Choroid plexus epithelial cell (primary cell): ENCODE data around the gene AFG1L.

Experiments
- DNase-seq: peaks from one replicate; pipeline ENCODE4 v3.0.0-alpha.2; 2010; ENCODE audit warnings: low read depth
- H3K4me3 ChIP-seq: 2 replicates; pipeline ENCODE4 v1.5.1; 2011; ENCODE audit warnings: low read depth, mild to moderate bottlenecking, control low read depth, low read length, moderate library complexity
- TF ChIP-seq, protein P1 (sequence below): conservative IDR thresholded peaks from 2 replicates; pipeline ENCODE4 v1.5.1; 2011; ENCODE audit warnings: low read depth, mild to moderate bottlenecking, control low read depth, inconsistent platforms, low read length, moderate library complexity

AFG1L gene

DNA sequence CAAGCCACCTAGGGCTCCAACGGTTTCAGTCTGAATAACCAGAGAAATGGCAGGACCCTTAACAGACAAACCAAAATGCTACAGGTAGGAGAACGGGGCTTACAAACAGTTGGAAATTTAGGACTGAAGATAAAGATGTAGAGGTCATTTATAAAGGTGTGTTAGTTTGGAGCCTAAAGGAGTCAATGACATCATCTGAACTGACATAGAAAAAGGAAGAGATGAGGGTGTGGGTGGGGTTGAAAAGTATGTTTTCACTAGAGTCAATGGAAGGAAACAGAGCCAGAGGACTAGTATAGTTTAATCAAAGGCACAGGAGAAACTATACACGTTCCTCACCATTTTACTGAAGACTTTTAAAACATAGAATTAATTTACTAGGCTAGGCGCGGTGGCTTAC is 194.8 kb downstream of the AFG1L start:
- TF ChIP-seq, protein P1, sequence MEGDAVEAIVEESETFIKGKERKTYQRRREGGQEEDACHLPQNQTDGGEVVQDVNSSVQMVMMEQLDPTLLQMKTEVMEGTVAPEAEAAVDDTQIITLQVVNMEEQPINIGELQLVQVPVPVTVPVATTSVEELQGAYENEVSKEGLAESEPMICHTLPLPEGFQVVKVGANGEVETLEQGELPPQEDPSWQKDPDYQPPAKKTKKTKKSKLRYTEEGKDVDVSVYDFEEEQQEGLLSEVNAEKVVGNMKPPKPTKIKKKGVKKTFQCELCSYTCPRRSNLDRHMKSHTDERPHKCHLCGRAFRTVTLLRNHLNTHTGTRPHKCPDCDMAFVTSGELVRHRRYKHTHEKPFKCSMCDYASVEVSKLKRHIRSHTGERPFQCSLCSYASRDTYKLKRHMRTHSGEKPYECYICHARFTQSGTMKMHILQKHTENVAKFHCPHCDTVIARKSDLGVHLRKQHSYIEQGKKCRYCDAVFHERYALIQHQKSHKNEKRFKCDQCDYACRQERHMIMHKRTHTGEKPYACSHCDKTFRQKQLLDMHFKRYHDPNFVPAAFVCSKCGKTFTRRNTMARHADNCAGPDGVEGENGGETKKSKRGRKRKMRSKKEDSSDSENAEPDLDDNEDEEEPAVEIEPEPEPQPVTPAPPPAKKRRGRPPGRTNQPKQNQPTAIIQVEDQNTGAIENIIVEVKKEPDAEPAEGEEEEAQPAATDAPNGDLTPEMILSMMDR = no peak

DNA sequence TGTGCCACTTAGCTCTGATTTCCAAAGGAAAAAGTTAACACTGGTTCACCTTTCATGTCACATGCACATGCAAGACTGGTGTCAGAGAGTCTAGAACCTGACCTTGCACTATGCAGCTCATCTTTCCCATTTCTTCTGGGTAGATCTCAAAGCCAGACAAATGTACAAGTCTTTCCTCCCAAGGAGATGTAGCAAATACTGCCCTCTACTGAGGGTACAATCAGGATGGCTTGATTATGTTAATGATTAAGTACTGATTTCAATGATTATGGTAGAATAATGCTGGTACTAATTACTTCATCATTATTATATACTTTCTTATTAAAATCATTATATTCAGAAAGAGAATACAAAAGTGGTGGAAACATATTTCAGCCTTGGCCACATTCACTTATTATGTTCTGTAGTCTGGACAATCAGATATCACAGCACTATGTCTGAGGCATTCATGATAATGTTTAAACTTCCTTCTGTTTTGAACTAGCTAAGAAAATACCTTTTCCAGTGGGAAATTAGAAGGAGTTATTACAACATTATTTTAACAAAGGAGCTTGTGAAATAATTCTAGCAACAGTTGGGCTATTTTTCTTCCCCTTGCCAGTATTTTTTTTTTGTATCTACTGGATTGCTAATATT is 197.4 kb downstream of the AFG1L start:
- H3K4me3 ChIP-seq = no peak overlapping the region
- TF ChIP-seq, protein P1 = peak; percentile 77
- peak; percentile 82 for DNase-seq

More for the DNA sequence above, 194.8 kb downstream of the AFG1L start:
- H3K4me3 ChIP-seq = no peak overlapping the region
- no peak for DNase-seq

DNA sequence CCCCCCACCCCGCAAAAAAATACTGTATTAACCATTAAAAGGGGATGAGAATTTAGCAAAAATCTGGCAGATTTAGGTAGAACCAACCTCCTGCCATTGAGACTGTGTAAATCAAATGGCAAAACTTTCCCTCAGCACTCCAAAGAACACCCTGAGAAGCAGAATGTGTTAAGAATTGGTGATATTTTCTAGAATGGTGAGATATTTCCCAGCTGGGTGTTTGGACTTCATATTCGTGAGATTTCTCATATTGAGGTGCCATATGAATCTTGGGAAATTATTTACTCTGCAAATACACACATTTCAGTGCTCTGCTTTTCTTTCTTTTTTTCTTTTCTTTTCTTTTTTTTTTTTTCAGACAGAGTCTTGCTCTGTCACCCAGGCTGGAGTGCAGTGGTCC is 199.6 kb downstream of the AFG1L start:
- TF ChIP-seq, protein P1 = no peak
- H3K4me3 ChIP-seq = no peak overlapping the region
- no peak for DNase-seq

DNA sequence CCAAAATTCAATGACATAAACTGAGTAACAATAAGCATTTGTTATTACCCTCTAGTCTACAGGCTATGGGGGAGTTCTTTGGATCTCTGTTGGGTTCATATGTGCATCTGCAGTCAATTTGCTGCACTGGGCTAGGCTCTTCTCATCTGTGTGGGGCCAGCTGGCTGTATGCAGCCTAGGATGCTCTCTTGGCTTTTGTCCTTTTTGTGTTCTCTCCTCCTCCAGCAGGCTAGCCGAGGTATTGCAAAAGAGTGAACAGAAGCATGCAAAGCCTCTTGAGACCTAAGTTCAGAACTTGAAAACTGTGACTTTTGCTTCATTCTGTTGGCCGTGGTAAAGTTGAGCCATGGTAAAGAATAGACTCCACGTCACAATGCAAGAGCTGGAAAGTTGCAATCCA is 203.0 kb downstream of the AFG1L start:
- peak; percentile 80 for DNase-seq
- no peak overlapping the region for H3K4me3 ChIP-seq
- TF ChIP-seq, protein P1 = peak; percentile 85

DNA sequence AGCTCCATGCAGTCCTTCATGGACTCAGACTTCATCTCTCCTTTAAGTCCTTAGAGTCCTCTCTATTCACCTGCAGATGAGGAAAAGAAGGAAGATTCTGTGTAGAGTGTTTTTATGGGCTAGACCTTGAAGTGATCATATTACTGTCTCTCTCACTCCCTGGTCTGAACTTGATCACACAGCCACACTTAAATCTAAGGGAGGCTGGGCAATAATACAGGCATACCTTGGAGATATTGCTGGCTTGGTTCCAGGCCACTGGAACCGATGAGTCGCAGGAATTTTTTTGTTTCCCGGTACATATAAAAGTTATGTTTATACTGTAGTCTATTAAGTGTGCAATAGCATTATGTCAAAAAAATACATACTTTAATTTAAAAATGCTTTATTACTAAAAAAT is 206.7 kb downstream of the AFG1L start:
- TF ChIP-seq, protein P1 = no peak
- peak; percentile 40 for DNase-seq
- H3K4me3 ChIP-seq = no peak overlapping the region

DNA sequence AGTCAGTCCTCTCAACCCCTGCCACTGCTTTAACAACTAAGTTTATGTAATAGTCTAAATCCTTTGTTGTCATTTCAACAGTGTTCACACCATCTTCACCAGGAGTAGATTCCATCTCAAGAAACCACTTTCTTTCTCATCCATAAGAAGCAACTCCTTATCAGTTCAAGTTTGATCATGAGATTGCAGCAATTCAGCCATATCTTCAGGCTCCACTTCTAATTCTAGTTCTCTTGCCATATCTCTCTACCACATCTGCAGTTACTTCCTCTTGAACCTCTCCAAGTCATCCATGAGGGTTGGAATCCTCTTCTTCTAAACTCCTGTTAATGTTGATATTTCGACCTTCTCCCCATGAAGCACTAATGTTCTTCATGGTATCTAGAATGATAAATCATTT is 208.0 kb downstream of the AFG1L start:
- no peak for DNase-seq
- TF ChIP-seq, protein P1 = no peak

DNA sequence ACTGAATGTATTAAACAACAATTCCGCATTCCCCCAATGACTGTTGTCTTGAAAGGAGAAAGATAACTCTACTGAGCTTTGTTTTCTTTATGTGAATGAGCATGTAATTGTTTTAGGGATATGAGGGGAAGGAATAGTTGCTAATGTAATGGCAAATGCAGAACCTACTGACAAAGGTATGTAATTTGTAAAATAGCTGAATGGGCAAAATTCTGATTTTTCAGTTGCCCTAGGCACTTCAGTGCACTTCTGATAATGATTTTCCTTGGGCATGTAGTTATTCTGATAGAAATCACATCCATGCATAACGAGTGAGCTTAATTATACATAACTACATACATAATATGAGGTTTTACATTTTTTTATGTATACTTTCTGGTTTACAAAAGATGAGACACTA is 212.5 kb downstream of the AFG1L start:
- H3K4me3 ChIP-seq = no peak overlapping the region
- no peak for DNase-seq
- TF ChIP-seq, protein P1 = no peak

More for the DNA sequence above, 208.0 kb downstream of the AFG1L start:
- no peak overlapping the region for H3K4me3 ChIP-seq
